Right lung (tissue), 10 donors: Measurements from ENCODE around the gene RRP36. TPM values are rescaled to one million over a fixed set of nuclear protein-coding genes. Genes with fewer than 3 reads are reported as not detected.

Experiments
- DNase-seq, 2 donors: peaks; one replicate each; pipeline ENCODE4 v3.0.0-alpha.2; 2013
- long read RNA-seq, 8 donors: transcript quantifications; one replicate each; lab custom pipeline, GENCODE V29; 2026
- polyA plus RNA-seq, 5 donors: library from polyadenylated mRNA; unstranded; fragments of 120-200 nt; gene quantifications; one replicate each; pipeline versions ENCODE4 v1.2.1 to v1.2.3, GENCODE V29; 2013; ENCODE audit warnings: inconsistent platforms in 1 of 5, low replicate concordance in 1 of 5; ENCODE audit not compliant: insufficient read length in 5 of 5, insufficient read depth in 1 of 5

Gene RRP36, protein sequence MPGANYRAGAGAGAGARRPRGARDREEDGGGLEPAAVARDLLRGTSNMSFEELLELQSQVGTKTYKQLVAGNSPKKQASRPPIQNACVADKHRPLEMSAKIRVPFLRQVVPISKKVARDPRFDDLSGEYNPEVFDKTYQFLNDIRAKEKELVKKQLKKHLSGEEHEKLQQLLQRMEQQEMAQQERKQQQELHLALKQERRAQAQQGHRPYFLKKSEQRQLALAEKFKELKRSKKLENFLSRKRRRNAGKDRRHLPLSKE
- polyA plus RNA-seq = 10 to 100 TPM; 45.7 to 51.6 (median 50.2) TPM
- long read RNA-seq, donor 1, transcript RRP36-203 (1 exons, 1,005 nt) = major isoform, 15 of 25 reads
- long read RNA-seq, donor 1, transcript RRP36-201 (7 exons, 1,159 nt) = minor isoform, 5 of 25 reads
- long read RNA-seq, donor 1, partial matches to known transcripts = 5 of 25 reads
- long read RNA-seq, donor 1, other reads (novel, unspliced or antisense) = 0 of 25 reads
- long read RNA-seq, donor 2, transcript RRP36-201 (7 exons, 1,159 nt) = major isoform, 14 of 24 reads
- long read RNA-seq, donor 2, transcript RRP36-203 (1 exons, 1,005 nt) = minor isoform, 10 of 24 reads
- long read RNA-seq, donor 2, partial matches to known transcripts = 0 of 24 reads
- long read RNA-seq, donor 2, other reads (novel, unspliced or antisense) = 0 of 24 reads
- long read RNA-seq, donor 3, transcript RRP36-201 (7 exons, 1,159 nt) = minor isoform, 11 of 91 reads
- long read RNA-seq, donor 3, transcript RRP36-203 (1 exons, 1,005 nt) = major isoform, 16 of 91 reads
- long read RNA-seq, donor 3, partial matches to known transcripts = 64 of 91 reads
- long read RNA-seq, donor 3, other reads (novel, unspliced or antisense) = 0 of 91 reads
- long read RNA-seq, donor 4, transcript RRP36-201 (7 exons, 1,159 nt) = minor isoform, 5 of 40 reads
- long read RNA-seq, donor 4, transcript RRP36-203 (1 exons, 1,005 nt) = major isoform, 8 of 40 reads
- long read RNA-seq, donor 4, partial matches to known transcripts = 17 of 40 reads
- long read RNA-seq, donor 4, other reads (novel, unspliced or antisense) = 10 of 40 reads
- long read RNA-seq, donor 5, transcript RRP36-203 (1 exons, 1,005 nt) = major isoform, 9 of 16 reads
- long read RNA-seq, donor 5, transcript RRP36-201 (7 exons, 1,159 nt) = minor isoform, 7 of 16 reads
- long read RNA-seq, donor 5, partial matches to known transcripts = 0 of 16 reads
- long read RNA-seq, donor 5, other reads (novel, unspliced or antisense) = 0 of 16 reads
- long read RNA-seq, donor 6, transcript RRP36-201 (7 exons, 1,159 nt) = minor isoform, 10 of 24 reads
- long read RNA-seq, donor 6, transcript RRP36-203 (1 exons, 1,005 nt) = major isoform, 14 of 24 reads
- long read RNA-seq, donor 6, partial matches to known transcripts = 0 of 24 reads
- long read RNA-seq, donor 6, other reads (novel, unspliced or antisense) = 0 of 24 reads
- long read RNA-seq, donor 7, transcript RRP36-203 (1 exons, 1,005 nt) = minor isoform, 8 of 19 reads
- long read RNA-seq, donor 7, transcript RRP36-201 (7 exons, 1,159 nt) = major isoform, 11 of 19 reads
- long read RNA-seq, donor 7, partial matches to known transcripts = 0 of 19 reads
- long read RNA-seq, donor 7, other reads (novel, unspliced or antisense) = 0 of 19 reads
- long read RNA-seq, donor 8, transcript RRP36-201 (7 exons, 1,159 nt) = major isoform, 8 of 10 reads
- long read RNA-seq, donor 8, partial matches to known transcripts = 0 of 10 reads
- long read RNA-seq, donor 8, other reads (novel, unspliced or antisense) = 0 of 10 reads

GRCh38 chr6:43021270-43022047, at the start of gene RRP36:
TSS of gene RRP36 (plus strand) at chr6:43021623. CDS start at chr6:43021655, 32 bp downstream.
- DNase-seq = peak; percentile 61 to 70

GRCh38 chr6:42971746-42972327, 49.6 kb upstream of the RRP36 start:
- DNase-seq = no peak

DNA sequence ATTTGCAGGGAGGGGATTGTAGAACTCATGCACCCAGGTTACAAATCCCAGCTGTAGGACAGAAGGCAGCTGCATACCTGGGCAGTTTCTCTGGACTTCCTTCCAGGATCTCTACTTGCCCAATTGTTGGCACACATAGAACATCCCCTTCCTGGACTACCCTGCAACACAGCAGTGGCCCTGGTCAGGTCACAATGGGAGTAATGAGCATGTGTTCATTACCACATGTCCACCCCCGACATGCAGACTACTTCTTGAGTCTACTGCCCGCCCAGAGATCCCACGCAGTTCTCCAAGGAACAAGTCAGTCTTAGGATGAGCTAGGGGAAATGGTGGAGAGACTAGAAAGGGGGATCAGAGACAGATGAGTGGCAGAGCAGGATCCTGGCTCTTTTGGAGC, 47.5 kb upstream of the RRP36 start:
- no peak for DNase-seq

DNA sequence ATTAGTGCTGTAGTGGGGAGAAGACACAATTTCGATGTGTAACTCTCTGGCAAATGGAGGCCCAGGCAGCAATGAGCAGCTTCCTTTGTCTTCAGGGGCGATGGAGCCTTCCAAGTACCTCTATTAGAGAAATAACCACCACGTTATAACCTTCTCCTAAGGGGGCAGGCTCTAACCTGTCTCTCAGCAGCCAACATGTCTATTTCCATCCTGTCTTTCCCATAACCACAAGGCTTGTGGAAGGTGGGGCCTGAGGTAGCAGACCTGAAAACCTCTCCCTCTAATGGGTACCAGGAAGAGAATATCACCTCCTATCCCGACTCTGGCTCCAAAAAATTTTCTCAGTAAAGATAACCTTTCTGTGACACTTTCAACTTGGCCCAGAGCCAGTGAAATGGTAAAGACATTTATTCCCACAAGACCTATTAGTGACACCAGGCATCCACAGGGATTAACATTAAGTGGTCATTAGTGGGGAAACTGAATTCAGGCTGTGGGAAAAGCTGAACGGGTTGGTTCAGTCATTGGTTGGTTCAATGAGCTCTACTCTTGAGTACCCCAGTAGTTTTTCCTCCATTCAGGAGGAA, 46.4 kb upstream of the RRP36 start:
- no peak for DNase-seq

- DNase-seq = no peak
Measured at GRCh38 chr6:42978487-42978838, 43.0 kb upstream of the RRP36 start.

GRCh38 chr6:42978839-42979522, 42.4 kb upstream of the RRP36 start, which contains the start of gene PEX6:
TSS of gene PEX6 (minus strand) at chr6:42979181. CDS start at chr6:42979150, 31 bp downstream.
- peak; percentile 79 to 85 for DNase-seq

- no peak for DNase-seq
Measured at GRCh38 chr6:42979523-42980177, 41.8 kb upstream of the RRP36 start.

DNA sequence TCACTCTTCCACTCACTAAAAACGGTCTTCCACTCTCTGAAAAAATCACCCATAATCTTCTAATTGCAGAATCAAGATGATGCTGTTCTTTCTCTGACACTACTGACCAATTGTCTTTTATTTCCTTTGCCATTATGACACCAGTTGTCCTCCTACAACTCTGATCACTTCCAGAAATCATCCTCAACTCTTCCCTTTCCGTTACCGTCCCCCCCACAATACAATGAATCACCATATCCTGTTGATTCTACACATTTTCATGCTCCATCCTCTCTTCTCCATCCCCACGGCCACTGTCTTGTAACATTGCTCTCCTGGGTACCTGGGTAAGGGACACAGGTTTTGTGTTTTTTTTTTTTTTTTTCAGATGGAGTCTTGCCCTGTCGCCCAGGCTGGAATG, 39.6 kb upstream of the RRP36 start:
- DNase-seq = no peak

DNA sequence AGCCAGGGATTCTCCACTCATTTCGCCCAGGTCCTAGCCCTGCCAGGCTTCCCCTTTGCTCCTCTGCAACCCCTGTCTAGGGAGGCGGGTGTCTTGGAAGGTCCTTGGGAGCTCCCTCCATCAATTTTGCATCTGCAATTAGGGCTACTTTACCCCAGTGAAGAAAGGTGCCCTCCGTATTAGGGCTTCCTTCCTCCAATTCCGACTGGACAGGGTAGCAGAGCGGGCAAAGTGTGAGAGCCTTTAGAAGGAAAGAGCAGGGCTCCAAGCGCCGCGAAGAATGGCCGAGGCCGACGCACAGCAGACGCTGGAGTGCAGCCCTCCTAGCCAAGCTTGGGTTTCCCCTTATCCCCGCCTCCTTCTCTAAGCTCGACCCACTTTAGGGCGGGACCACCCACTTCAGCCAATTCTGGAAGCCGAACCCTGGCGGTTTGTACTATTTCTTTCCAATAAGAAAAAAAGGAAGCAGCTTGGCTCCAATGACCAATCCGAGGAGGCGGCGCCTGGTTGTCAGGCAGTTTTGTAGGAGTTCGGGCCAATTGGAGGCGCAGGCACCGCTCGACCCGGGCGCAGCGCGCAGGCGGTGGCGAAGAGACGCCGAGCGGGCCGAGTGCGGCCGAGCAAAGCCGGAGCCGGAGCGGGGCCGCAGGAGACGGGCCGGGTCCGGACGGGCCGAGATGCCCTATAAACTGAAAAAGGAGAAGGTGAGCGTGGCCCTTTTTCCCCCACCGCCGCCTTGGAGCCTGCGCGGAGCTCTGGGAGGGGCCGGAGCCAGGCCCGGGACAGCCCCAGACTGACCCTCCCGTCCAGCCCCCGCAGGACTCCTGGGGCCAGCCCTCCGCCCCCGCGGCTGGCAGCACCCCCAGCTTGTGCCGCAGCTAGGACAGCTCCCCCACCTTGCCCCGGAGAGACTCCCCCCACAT, 37.2 kb upstream of the RRP36 start, which contains the start of gene PPP2R5D:
TSS of gene PPP2R5D (plus strand) at position 570 of the 923 bp plus-strand sequence. CDS start at position 678, 108 bp downstream.
- peak; percentile 95 to 98 for DNase-seq

- no peak for DNase-seq
Measured at GRCh38 chr6:42984924-42985475, 36.4 kb upstream of the RRP36 start.

DNA sequence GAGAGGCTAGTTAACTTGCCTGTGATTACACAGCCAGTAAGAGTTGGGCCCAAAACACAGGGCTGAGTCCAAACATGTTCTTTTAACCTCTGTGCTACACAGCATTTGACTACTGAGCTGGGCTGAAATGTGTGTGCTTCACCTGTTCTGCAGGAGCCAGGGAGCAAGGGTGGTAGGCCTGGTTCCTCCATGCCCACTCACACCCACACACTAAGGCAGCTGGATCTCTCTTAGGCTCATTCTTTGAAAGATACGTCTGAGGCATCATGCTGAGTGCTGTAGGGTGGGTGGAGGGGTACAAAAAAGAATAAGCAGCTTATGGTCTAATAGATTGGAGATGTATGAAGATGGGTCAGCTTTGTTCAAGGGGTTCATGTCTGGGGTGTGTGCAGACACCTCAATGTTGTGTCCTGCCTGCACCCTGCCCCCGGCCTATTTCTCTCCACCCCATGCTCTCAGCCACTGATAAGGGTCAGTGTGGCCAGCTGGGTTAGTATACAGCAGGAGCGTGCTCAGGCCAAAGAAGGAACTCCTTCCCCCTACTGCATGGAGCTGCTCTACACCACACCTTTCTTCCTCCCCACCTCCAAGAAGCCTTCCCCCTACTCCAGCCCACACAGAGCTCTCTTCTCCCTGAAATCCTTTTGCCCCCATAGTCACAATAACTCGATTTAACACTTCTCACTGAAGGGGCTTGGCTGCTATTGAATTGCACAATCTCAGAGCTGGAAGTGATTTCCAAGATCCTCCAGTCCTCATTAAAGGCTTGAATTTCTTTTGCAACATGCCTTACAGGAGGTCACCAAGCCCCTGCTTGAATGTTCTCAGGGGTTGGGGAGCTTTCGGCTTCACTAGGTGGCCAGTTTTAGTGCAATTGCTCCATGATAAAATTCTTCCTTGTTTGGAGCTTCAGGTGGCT, 33.6 kb upstream of the RRP36 start:
- DNase-seq = peak in 1 of 2 donors; percentile 24

DNA sequence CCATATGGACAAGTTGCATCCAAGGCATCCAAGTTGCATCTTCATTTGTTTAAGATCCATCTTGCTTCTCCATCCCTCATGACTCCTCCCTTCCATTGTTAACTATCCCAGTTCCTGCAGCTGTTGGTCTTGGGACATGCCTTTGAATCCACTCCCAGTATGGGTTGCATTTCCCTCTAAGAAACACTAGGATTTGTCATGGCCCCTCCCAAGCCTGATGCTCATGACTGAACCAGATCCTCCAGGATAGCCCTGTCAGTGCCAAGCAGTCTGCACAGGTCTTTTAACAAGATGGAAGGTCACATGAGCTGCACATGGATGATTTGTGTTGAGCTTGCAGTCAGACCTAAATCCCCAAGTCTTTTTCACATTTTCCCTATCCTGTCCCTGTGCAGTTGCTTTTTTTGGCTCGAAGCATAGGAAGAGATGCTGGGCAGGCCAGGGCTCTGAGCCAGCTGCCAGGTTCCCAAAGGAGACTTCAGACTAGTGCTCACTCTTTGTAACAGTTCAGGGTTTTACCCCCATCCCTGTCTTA, 32.9 kb upstream of the RRP36 start:
- no peak for DNase-seq

- DNase-seq = no peak
Measured at GRCh38 chr6:42989923-42990322, 31.5 kb upstream of the RRP36 start.

GRCh38 chr6:42993445-42993844, 28.0 kb upstream of the RRP36 start:
- no peak for DNase-seq

- no peak for DNase-seq
Measured at GRCh38 chr6:42996513-42996912, 24.9 kb upstream of the RRP36 start.
